CD8-positive, alpha-beta memory T cell (primary cell): Measurements from ENCODE around the gene FANCI. TPM values are rescaled to one million over a fixed set of nuclear protein-coding genes. Genes with fewer than 3 reads are reported as not detected.

Experiments used
- CTCF ChIA-PET: fragments of 350-600 bp; sonication (Branson Sonifier 250); formaldehyde crosslinking; loops from one replicate; lab custom pipeline; 2021; ENCODE audit warnings: antibody characterized with exemption; lab: Charles Lee
- POLR2A ChIA-PET: fragments of 350-600 bp; sonication (Branson Sonifier 250); formaldehyde crosslinking; loops from one replicate; lab custom pipeline; 2021; ENCODE audit warnings: antibody characterized with exemption; lab: Charles Lee
- DNase-seq, 5 donors: peaks; one replicate each; pipeline versions ENCODE4 v3.0.0 to v3.0.0-alpha.2; 2020 to 2022; ENCODE audit warnings: mixed read lengths in 1 of 5
- H3K27ac ChIP-seq: one replicate; pipeline ENCODE4 v1.7.0; 2013; ENCODE audit warnings: low read depth, mild to moderate bottlenecking, low read length, moderate library complexity
- H3K27me3 ChIP-seq: 2 replicates; pipeline ENCODE4 v1.7.0; 2013; ENCODE audit warnings: low read length, mild to moderate bottlenecking; ENCODE audit not compliant: insufficient read depth, poor library complexity, severe bottlenecking
- H3K36me3 ChIP-seq: 2 replicates; pipeline ENCODE4 v1.7.0; 2013; ENCODE audit warnings: mild to moderate bottlenecking, low read length, moderate library complexity; ENCODE audit not compliant: insufficient read depth
- H3K4me1 ChIP-seq: 2 replicates; pipeline ENCODE4 v1.7.0; 2013; ENCODE audit warnings: mild to moderate bottlenecking, low read length, moderate library complexity; ENCODE audit not compliant: insufficient read depth
- H3K4me3 ChIP-seq: 2 replicates; pipeline ENCODE4 v1.7.0; 2013; ENCODE audit warnings: mild to moderate bottlenecking, low read length
- H3K9me3 ChIP-seq: 2 replicates; pipeline ENCODE4 v1.7.0; 2013; ENCODE audit warnings: mild to moderate bottlenecking, low read length
- H3K27ac Mint-ChIP-seq, 8 donors: one replicate each; pipeline ENCODE4 v1.8.0; 2020 to 2021; ENCODE audit warnings: mixed read lengths in 8 of 8, mild to moderate bottlenecking in 6 of 8, inconsistent platforms in 3 of 8, moderate library complexity in 3 of 8
- H3K27me3 Mint-ChIP-seq, 2 donors: one replicate each; pipeline ENCODE4 v1.8.0; 2020 to 2021; ENCODE audit warnings: mixed read lengths in 2 of 2, mild to moderate bottlenecking in 1 of 2, moderate library complexity in 1 of 2
- H3K36me3 Mint-ChIP-seq, 3 donors: one replicate each; pipeline ENCODE4 v1.8.0; 2020 to 2021; ENCODE audit warnings: mixed read lengths in 3 of 3, inconsistent platforms in 1 of 3, mild to moderate bottlenecking in 1 of 3
- H3K4me1 Mint-ChIP-seq, 3 donors: one replicate each; pipeline ENCODE4 v1.8.0; 2020 to 2021; ENCODE audit warnings: mixed read lengths in 3 of 3, inconsistent platforms in 1 of 3, mild to moderate bottlenecking in 1 of 3
- H3K4me3 Mint-ChIP-seq, 7 donors: one replicate each; pipeline ENCODE4 v1.8.0; 2020 to 2021; ENCODE audit warnings: mixed read lengths in 7 of 7, mild to moderate bottlenecking in 6 of 7, moderate library complexity in 4 of 7, inconsistent platforms in 2 of 7
- H3K9me3 Mint-ChIP-seq, 5 donors: one replicate each; pipeline ENCODE4 v1.8.0; 2020 to 2022; ENCODE audit warnings: mixed read lengths in 5 of 5, mild to moderate bottlenecking in 3 of 5, moderate library complexity in 2 of 5, inconsistent platforms in 1 of 5
- polyA plus RNA-seq: library from polyadenylated mRNA; unstranded; fragments of 300-500 nt; fragmentation: Illumina TruSeq; gene quantifications from one replicate; pipeline ENCODE4 v1.2.3, GENCODE V29; 2021
- total RNA-seq, 2 experiments: library from RNA; stranded (reverse); gene quantifications; one replicate each; pipeline ENCODE4 v1.2.3, GENCODE V29; 2021

Gene FANCI
- total and polyA plus RNA-seq, 3 experiments from 2014 or later = 6.7 to 145 (median 140) TPM

DNA sequence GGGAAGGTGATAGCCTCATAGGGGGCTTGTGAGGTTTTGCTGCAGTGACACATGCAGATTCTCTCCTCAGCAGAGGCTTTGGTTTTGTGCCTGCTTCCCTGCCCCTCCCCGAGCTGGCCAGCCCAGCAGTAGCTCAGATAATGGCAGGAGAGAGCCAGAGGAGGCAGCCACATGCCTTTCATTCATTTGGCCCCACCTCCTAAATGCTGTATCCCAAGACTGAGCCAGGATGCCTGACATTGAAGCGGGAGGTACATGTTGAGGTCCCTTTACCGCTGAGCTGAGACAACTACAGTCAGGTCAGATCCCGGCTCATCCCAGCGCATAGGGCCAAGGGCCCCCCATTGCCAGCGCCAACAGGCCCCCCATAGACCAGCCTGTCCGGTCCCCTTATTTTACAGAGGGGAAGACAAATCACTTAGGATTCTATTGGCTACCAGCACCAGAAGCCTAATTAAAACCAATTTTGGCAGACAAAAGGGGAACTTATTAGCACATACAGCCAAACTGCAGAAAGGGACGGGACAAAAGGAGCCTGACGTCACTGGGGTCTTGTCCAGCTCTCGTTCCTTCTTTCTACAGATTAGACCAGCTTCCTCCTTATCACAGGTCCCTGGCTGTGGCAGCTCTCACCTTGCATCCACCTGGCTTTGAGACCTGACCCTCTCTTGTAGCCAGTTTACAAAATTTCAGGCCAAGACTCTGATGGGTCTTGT lies 102.9 kb downstream of the FANCI start:
- CTCF ChIA-PET = no interaction called here
- no peak overlapping the region for H3K4me3 Mint-ChIP-seq
- H3K36me3 Mint-ChIP-seq = peaks cover 0 to 2% (median 0%) of the 10 kb centered on the region in 3 donors
- Histone ChIP-seq H3K4me1 (no peaks in the 10 kb centered on the region), H3K4me3 (no peak overlapping the region), H3K27ac (no peak overlapping the region), H3K9me3 (no peaks in the 10 kb centered on the region), H3K36me3 (no peaks in the 10 kb centered on the region), H3K27me3 (peaks cover 7% of the 10 kb centered on the region)
- H3K9me3 Mint-ChIP-seq = no peaks in the 10 kb centered on the region
- POLR2A ChIA-PET = no interaction called here
- H3K4me1 Mint-ChIP-seq = peaks cover 0 to 6% (median 1%) of the 10 kb centered on the region in 3 donors
- peaks cover 20 to 25% of the 10 kb centered on the region in 2 donors for H3K27me3 Mint-ChIP-seq
- DNase-seq = no peak
- H3K27ac Mint-ChIP-seq = peak overlapping the region in 1 of 8 donors; percentile 43

DNA sequence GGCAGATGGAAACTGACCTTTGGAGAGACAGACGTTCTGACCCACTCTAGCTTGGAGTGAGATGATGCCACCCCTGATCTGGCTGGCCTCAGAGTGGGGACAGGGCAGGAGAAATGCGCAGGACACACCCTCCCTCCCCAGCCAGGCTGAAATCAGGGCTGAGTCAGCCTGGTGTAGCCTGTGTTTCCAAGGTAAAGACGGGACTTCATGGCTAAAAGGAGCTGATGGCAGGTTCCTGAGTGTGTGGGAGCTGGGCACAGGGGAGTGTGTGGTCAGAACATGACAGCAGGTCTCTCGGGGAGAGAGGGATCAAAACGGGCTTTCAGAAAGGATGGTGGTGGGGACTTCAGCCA lies 105.4 kb downstream of the FANCI start:
- H3K4me3 Mint-ChIP-seq = no peak overlapping the region
- POLR2A ChIA-PET = no interaction called here

DNA sequence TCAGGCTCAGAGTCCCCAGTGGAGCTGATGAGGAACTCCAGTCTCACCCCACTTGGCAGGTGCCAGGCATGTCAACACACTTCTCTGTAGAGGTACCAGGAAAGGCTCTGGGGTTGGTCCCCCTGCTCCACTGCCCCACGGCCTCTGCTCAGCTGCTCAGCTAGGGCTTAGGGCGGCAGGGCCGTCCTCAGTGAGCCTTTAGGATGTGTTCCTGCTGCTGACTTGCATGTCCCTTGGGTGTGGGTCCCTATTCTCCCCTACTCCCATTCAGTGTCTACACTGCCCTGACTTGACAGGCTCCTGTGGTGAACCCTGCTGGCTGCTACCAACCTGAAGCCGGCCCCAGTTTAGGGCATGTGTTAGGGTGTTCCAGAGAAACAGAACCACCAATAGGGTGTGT lies 108.7 kb downstream of the FANCI start:
- H3K27ac Mint-ChIP-seq = peak overlapping the region in 1 of 8 donors; percentile 94
- Histone ChIP-seq H3K27ac (no peak overlapping the region), H3K36me3 (no peaks in the 10 kb centered on the region), H3K27me3 (peaks cover 10% of the 10 kb centered on the region), H3K4me1 (no peaks in the 10 kb centered on the region), H3K4me3 (no peak overlapping the region), H3K9me3 (no peaks in the 10 kb centered on the region)
- DNase-seq = peak in 1 of 5 donors; percentile 30
- H3K4me1 Mint-ChIP-seq = peaks cover 0 to 6% (median 1%) of the 10 kb centered on the region in 3 donors
- no peaks in the 10 kb centered on the region for H3K36me3 Mint-ChIP-seq
- no peaks in the 10 kb centered on the region for H3K9me3 Mint-ChIP-seq
- ChIA-PET CTCF (interaction anchor here (0.9 to 2.0 kb wide), 2 partner anchors 47 to 78 kb away, joined by 3 to 5 read pairs; no protein-coding TSS in a partner anchor), POLR2A (no interaction called here)
- peaks cover 50 to 61% of the 10 kb centered on the region in 2 donors for H3K27me3 Mint-ChIP-seq
- no peak overlapping the region for H3K4me3 Mint-ChIP-seq

More for the DNA sequence above, 105.4 kb downstream of the FANCI start:
- CTCF ChIA-PET = interaction anchor here (1.1 to 2.4 kb wide), 2 partner anchors 10 to 12 kb away, joined by 3 to 9 read pairs; no protein-coding TSS in a partner anchor
- no peaks in the 10 kb centered on the region for H3K9me3 ChIP-seq
- no peaks in the 10 kb centered on the region for H3K9me3 Mint-ChIP-seq
- H3K27ac ChIP-seq = no peak overlapping the region
- H3K27me3 ChIP-seq = peaks cover 7% of the 10 kb centered on the region
- H3K27me3 Mint-ChIP-seq = peaks cover 28 to 36% of the 10 kb centered on the region in 2 donors
- H3K4me3 ChIP-seq = no peak overlapping the region
- peaks cover 0 to 2% (median 0%) of the 10 kb centered on the region in 3 donors for H3K36me3 Mint-ChIP-seq
- no peaks in the 10 kb centered on the region for H3K4me1 ChIP-seq
- peak in 1 of 5 donors; percentile 26 for DNase-seq
- peaks cover 0 to 6% (median 1%) of the 10 kb centered on the region in 3 donors for H3K4me1 Mint-ChIP-seq
- H3K27ac Mint-ChIP-seq = no peak overlapping the region
- H3K36me3 ChIP-seq = no peaks in the 10 kb centered on the region

DNA sequence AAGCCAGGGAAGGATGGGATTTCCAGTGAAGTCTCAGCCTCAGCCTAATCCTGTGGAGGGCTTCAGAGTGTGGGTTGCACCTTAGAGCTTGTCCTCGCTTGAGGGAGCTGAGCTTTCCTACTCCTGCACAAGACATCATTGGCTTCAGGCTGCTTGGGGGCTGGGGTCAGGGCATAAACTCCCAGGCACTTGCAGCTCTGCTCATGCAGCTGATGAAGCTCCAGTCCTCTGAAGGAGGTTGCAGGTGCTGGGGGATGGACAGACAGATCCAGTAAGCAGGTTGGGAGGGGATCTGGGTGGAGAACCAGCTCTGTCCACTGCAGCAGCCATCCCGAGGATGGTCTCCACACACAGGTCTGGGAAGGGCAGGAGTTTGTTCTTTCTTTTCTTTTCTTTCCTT lies 110.2 kb downstream of the FANCI start:
- Mint-ChIP-seq H3K9me3 (no peaks in the 10 kb centered on the region), H3K4me1 (peaks cover 0 to 7% (median 3%) of the 10 kb centered on the region in 3 donors), H3K27ac (no peak overlapping the region), H3K4me3 (no peak overlapping the region), H3K27me3 (peaks cover 55 to 66% of the 10 kb centered on the region in 2 donors), H3K36me3 (no peaks in the 10 kb centered on the region)
- no peak overlapping the region for H3K4me3 ChIP-seq
- H3K27me3 ChIP-seq = peaks cover 20% of the 10 kb centered on the region
- ChIA-PET POLR2A (interaction anchor here (0.5 kb wide), 1 partner anchor 225 kb away, joined by 4 read pairs; no protein-coding TSS in a partner anchor), CTCF (interaction anchor here (0.7 to 1.0 kb wide), 2 partner anchors 10 to 484 kb away, joined by 3 read pairs; no protein-coding TSS in a partner anchor)
- no peaks in the 10 kb centered on the region for H3K9me3 ChIP-seq
- no peaks in the 10 kb centered on the region for H3K36me3 ChIP-seq
- no peak overlapping the region for H3K27ac ChIP-seq
- DNase-seq = no peak
- peaks cover 6% of the 10 kb centered on the region for H3K4me1 ChIP-seq

DNA sequence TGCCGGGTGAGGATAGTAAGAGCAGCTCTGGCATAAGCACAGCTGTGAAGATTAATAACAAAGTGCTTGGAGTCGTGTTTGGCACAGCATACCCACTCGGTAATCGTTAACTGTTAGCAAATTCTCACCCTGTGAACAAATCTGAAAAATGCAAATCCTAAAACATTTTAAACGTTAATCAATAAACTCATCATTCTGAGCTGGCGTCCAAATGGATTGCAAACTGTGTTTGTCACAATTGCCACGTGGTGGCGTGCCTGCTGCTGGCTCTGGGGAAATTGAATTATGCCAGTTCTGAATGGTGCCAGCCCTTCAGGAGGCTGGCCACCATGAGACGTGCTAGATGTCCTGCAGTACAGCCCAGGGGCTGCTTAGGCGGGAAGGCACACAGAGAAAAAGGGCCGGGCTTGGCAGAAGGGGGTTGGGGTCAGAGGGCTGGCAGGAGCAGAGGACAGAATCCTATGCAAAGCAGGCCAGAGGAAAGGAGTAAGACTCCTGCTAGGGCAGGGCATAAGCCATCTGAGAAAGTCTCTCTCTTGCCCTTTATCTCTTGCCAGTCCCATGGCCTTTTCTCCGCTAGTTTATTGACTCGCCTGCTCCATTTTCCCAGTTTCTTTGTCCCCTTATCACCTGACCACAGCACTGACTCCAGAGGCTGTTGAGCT lies 113.0 kb downstream of the FANCI start:
- peaks cover 0 to 3% (median 0%) of the 10 kb centered on the region in 5 donors for H3K9me3 Mint-ChIP-seq
- H3K4me3 Mint-ChIP-seq = no peak overlapping the region
- Histone ChIP-seq H3K9me3 (no peaks in the 10 kb centered on the region), H3K4me3 (no peak overlapping the region), H3K4me1 (peaks cover 12% of the 10 kb centered on the region), H3K27ac (no peak overlapping the region), H3K36me3 (no peaks in the 10 kb centered on the region), H3K27me3 (peaks cover 45% of the 10 kb centered on the region)
- DNase-seq = no peak
- no peaks in the 10 kb centered on the region for H3K36me3 Mint-ChIP-seq
- ChIA-PET POLR2A (no interaction called here), CTCF (interaction anchor here (1.5 to 6.1 kb wide), 12 partner anchors 12 to 77 kb away, joined by 3 to 82 read pairs (median 20); partner anchors contain the start of gene POLG)
- peaks cover 9 to 27% (median 9%) of the 10 kb centered on the region in 3 donors for H3K4me1 Mint-ChIP-seq
- H3K27ac Mint-ChIP-seq = no peak overlapping the region
- peaks cover 71 to 74% of the 10 kb centered on the region in 2 donors for H3K27me3 Mint-ChIP-seq

DNA sequence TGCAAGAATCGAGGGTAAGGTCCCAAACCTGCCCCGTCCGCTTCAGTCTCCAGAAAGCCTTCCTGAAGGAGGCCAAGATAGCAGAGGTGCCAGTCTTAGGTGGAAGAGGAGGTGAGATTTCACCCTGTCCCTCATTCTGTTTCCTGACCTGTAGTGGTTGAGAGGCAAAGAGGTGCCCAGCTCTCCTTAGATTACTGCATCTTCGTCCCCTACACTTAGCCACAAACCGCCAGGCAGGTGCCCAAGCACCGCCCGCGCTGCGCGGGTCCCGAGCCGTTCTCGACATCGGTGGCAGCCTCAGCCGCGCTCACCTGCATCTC lies 114.6 kb downstream of the FANCI start:
- Mint-ChIP-seq H3K36me3 (peaks cover 0 to 2% (median 0%) of the 10 kb centered on the region in 3 donors), H3K4me1 (peaks cover 10 to 35% (median 14%) of the 10 kb centered on the region in 3 donors), H3K27ac (peak overlapping the region in 4 of 8 donors; percentile 19 to 46 (median 36)), H3K4me3 (peak overlapping the region in 6 of 7 donors; percentile 70 to 89 (median 82)), H3K27me3 (peaks cover 73 to 79% of the 10 kb centered on the region in 2 donors), H3K9me3 (peaks cover 0 to 3% (median 0%) of the 10 kb centered on the region in 5 donors)
- H3K4me1 ChIP-seq = peaks cover 15% of the 10 kb centered on the region
- ChIA-PET POLR2A (interaction anchor here (0.9 kb wide), 1 partner anchor 71 kb away, joined by 3 read pairs; no protein-coding TSS in a partner anchor), CTCF (interaction anchor here (0.6 to 6.1 kb wide), 37 partner anchors 8 to 447 kb away, joined by 3 to 82 read pairs (median 9); partner anchors contain the start of gene POLG)
- H3K9me3 ChIP-seq = no peaks in the 10 kb centered on the region
- no peak overlapping the region for H3K27ac ChIP-seq
- no peaks in the 10 kb centered on the region for H3K36me3 ChIP-seq
- H3K27me3 ChIP-seq = peaks cover 59% of the 10 kb centered on the region
- DNase-seq = no peak
- no peak overlapping the region for H3K4me3 ChIP-seq

DNA sequence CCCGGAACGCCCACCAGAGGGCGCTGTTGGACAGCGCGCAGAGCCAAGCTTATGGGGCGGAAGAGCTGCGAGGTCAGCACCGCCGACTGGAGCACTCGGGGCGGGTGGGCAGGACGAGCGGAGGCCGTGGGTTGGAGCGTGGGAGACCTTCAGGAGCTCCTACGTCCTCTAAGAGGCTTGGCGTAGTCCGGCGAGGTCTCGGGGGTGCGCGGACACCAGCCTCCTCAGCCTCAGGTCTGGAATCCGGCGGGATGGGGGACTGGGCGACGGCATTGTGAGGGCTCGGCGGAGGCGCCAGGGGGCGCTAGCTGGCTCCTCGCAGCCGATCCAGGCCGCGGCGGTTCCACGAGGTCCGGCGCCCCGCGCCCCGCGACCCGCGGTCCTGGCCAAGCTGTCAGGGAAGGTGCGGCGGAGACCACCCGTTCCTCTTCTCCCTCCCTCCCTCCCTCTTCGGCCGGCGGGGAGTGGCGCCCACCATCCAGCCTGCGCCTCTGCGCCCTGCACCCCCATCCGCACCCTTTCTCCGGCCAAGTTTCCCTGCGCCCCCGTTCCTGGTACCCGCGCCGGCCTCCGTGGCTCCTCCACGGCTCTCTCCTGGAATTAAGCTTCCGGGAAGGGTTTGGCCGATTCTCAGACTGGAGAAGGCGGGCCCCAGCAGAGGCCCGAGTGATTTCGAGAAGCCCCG lies 115.1 kb downstream of the FANCI start:
- peak; percentile 65 to 84 (median 77) for DNase-seq
- Histone ChIP-seq H3K27ac (no peak overlapping the region), H3K27me3 (peaks cover 64% of the 10 kb centered on the region), H3K36me3 (no peaks in the 10 kb centered on the region), H3K4me3 (peak overlapping the region; percentile 45), H3K9me3 (no peaks in the 10 kb centered on the region), H3K4me1 (peaks cover 15% of the 10 kb centered on the region)
- ChIA-PET CTCF (interaction anchor here (0.6 to 6.1 kb wide), 38 partner anchors 8 to 447 kb away, joined by 3 to 82 read pairs (median 9); partner anchors contain the start of gene POLG), POLR2A (interaction anchor here (0.9 kb wide), 1 partner anchor 70 kb away, joined by 3 read pairs; no protein-coding TSS in a partner anchor)
- H3K4me1 Mint-ChIP-seq = peaks cover 10 to 35% (median 16%) of the 10 kb centered on the region in 3 donors
- H3K27ac Mint-ChIP-seq = peak overlapping the region in 2 of 8 donors; percentile 19 to 46
- peaks cover 74 to 79% of the 10 kb centered on the region in 2 donors for H3K27me3 Mint-ChIP-seq
- peak overlapping the region; percentile 70 to 89 (median 83) for H3K4me3 Mint-ChIP-seq
- peaks cover 0 to 2% (median 0%) of the 10 kb centered on the region in 3 donors for H3K36me3 Mint-ChIP-seq
- peaks cover 0 to 3% (median 0%) of the 10 kb centered on the region in 5 donors for H3K9me3 Mint-ChIP-seq
